Left renal pelvis (tissue), 4 donors: ENCODE results near the gene ZCCHC10. TPM values are rescaled to one million over a fixed set of nuclear protein-coding genes. Genes with fewer than 3 reads are reported as not detected.
A peak's percentile ranks its signal among the peaks of the same experiment; 100 is the strongest.

Experiments used
- DNase-seq, 4 donors: peaks; one replicate each; pipeline ENCODE4 v3.0.0-alpha.2; 2013; ENCODE audit warnings: low read depth in 4 of 4, low spot score in 3 of 4
- polyA plus RNA-seq, 4 donors: library from polyadenylated mRNA; unstranded; fragments of 120-200 nt; gene quantifications; one replicate each; pipeline ENCODE4 v1.2.1, GENCODE V29; 2013; ENCODE audit not compliant: insufficient read length in 4 of 4

ZCCHC10 gene
- polyA plus RNA-seq, result 10 to 100 TPM; 29.9 to 37.5 (median 32.8) TPM

- peak; percentile 89 to 92 (median 92) for DNase-seq
These were observed at the start of gene ZCCHC10 for GRCh38 chr5:133025804-133026663. Gene ZCCHC10 (minus strand): TSS chr5:133026549. CDS start chr5:133026537, 12 bp downstream.

- no peak for DNase-seq
These were observed 49.5 kb upstream of the ZCCHC10 start for GRCh38 chr5:133075572-133076536.

GRCh38 chr5:133072021-133072420, 45.7 kb upstream of the ZCCHC10 start:
- no peak for DNase-seq

- no peak for DNase-seq
These were observed 39.7 kb upstream of the ZCCHC10 start for GRCh38 chr5:133066045-133066444.

- DNase-seq, result no peak
These were observed 39.1 kb upstream of the ZCCHC10 start for GRCh38 chr5:133065471-133065870.

GRCh38 chr5:133063965-133064364, 37.6 kb upstream of the ZCCHC10 start:
- no peak for DNase-seq

GRCh38 chr5:133062276-133062675, 35.9 kb upstream of the ZCCHC10 start:
- no peak for DNase-seq

- no peak for DNase-seq
These were observed 33.3 kb upstream of the ZCCHC10 start for GRCh38 chr5:133059621-133060020.

- DNase-seq, result no peak
These were observed 30.5 kb upstream of the ZCCHC10 start for GRCh38 chr5:133056891-133057290.

- no peak for DNase-seq
These were observed 28.5 kb upstream of the ZCCHC10 start for GRCh38 chr5:133054697-133055471.

- DNase-seq, result no peak
These were observed 27.1 kb upstream of the ZCCHC10 start for GRCh38 chr5:133053448-133053847.

- peak in 2 of 4 donors; percentile 25 to 27 for DNase-seq
These were observed 26.2 kb upstream of the ZCCHC10 start for GRCh38 chr5:133052317-133053175.

- DNase-seq, result peak; percentile 97 to 99 (median 98)
These were observed 25.4 kb upstream of the ZCCHC10 start, which contains the start of gene HSPA4 for GRCh38 chr5:133051542-133052316. Gene HSPA4 (plus strand): TSS chr5:133052013. CDS start chr5:133052251, 238 bp downstream.

GRCh38 chr5:133051061-133051541, 24.8 kb upstream of the ZCCHC10 start:
- DNase-seq, result peak in 1 of 4 donors; percentile 63

GRCh38 chr5:133050521-133050920, 24.2 kb upstream of the ZCCHC10 start:
- DNase-seq, result no peak

GRCh38 chr5:133049726-133050048, 23.3 kb upstream of the ZCCHC10 start:
- no peak for DNase-seq

- no peak for DNase-seq
These were observed 22.8 kb upstream of the ZCCHC10 start for GRCh38 chr5:133048993-133049725.

GRCh38 chr5:133047404-133047803, 21.1 kb upstream of the ZCCHC10 start:
- no peak for DNase-seq
